NB4 (cell line): Measurements from ENCODE around the gene HAUS7.

ENCODE experiments used
- CTCF ChIP-seq: IDR thresholded peaks from one replicate; pipeline ENCODE4 v1.5.1; 2012; ENCODE audit warnings: low read depth, low read length
- TF ChIP-seq, protein P1 (sequence below): IDR thresholded peaks from 2 replicates; pipeline ENCODE4 v1.6.1; 2011; ENCODE audit warnings: low read depth, low read length

DNA sequence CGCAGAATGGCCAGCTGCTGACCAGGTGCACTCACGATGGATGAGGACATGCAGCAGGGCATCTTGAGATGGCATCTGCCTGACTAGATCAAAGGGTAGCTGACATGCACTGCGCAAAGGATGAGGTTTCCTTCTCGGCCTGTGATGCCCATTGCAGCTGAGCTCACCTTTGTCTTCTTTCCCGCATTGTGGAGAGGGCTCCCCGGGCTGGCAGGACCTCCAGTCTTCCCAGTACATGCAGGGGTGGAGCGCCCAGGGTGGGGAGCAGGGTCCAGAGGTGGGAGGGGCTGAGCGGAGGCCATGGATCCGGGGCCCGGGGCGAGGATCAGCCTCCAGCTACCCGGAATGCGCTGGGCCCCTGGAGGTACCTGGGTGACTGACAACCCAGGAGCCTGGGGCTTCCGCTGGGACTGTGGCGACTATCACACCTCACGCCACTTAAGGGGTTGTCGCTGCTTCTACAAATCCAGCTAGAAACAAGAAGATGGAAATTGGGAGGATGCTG, 36.5 kb downstream of the HAUS7 start:
- TF ChIP-seq CTCF: no peak
- TF ChIP-seq, protein P1, sequence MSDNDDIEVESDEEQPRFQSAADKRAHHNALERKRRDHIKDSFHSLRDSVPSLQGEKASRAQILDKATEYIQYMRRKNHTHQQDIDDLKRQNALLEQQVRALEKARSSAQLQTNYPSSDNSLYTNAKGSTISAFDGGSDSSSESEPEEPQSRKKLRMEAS: no peak
